ENCODE data around the gene BCAS4.

DNA sequence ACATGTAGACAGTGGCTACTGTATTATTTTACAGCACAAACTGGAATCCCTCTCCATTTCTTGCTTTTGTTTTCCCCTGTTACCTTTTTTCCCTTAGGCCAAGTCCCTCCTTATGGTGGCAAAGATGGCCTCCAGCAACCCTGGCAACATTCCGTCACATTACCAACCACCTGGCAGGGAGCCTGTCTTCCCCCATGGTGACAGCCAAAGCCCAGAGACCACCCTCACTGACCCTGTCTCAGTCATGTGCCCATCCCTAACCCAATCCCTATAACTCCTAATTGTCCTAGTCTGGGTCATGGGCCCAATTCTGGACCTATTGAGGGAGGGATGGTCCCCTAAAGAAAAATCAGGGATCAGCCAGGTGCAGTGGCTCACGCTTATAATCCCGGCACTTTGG lies 35.9 kb upstream of the BCAS4 start:
- TF ChIP-seq BHLHE40 (IDR thresholded peaks at IDR 0.05; ENCODE audit: borderline replicate concordance) (no peak), SP1 (IDR thresholded peaks at IDR 0.05) (no peak), FOXM1 (IDR thresholded peaks at IDR 0.05; ENCODE audit: borderline replicate concordance) (no peak), FOXA1 (IDR thresholded peaks at IDR 0.05) (no peak), ZNF384 (IDR thresholded peaks at IDR 0.05) (no peak), SUZ12 (IDR thresholded peaks at IDR 0.05) (no peak), LEF1 (IDR thresholded peaks at IDR 0.05; ENCODE audit: borderline replicate concordance) (no peak)
